NCI-H460 (cell line): ENCODE data around the gene RAB21. TPM values are rescaled to one million over a fixed set of nuclear protein-coding genes. Genes with fewer than 3 reads are reported as not detected.

Source experiments
- total RNA-seq: library from RNA; depleted of rRNA; stranded (reverse); fragments of >200 nt; shearing (Covaris generic); gene quantifications from 2 replicates; pipeline ENCODE4 v1.2.3, GENCODE V29; 2014; rRNA removed

The RAB21 gene
- total RNA-seq, 1 experiment from 2014 or later = 45.2 TPM

Other genes starting within 250 kb of the RAB21 start
- 25.9 and 38.4 TPM in 2 replicates for gene ZFC3H1, start 91.0 kb upstream of the RAB21 start, total RNA-seq
- gene THAP2, start 90.6 kb upstream of the RAB21 start, total RNA-seq = 9.7 and 11.8 TPM in 2 replicates
- gene TMEM19, start 68.8 kb upstream of the RAB21 start, total RNA-seq = 45.1 and 46.9 TPM in 2 replicates
- gene TBC1D15, start 84.9 kb downstream of the RAB21 start, total RNA-seq = 22.5 and 24.6 TPM in 2 replicates
- gene TPH2, start 184.0 kb downstream of the RAB21 start, total RNA-seq = not detected in 2 replicates